Lower leg skin (tissue), 4 donors: ENCODE measurements around the gene MAP2. TPM values are rescaled to one million over a fixed set of nuclear protein-coding genes. Genes with fewer than 3 reads are reported as not detected.

Source experiments
- DNase-seq, 2 donors: peaks; one replicate each; pipeline ENCODE4 v3.0.0-alpha.2; 2019; ENCODE audit warnings: low spot score in 2 of 2
- H3K4me3 ChIP-seq: fragments of 200-600 bp; sonication (generic); 2 replicates; pipeline ENCODE4 v1.5.1; 2017; ENCODE audit warnings: mild to moderate bottlenecking, low read depth; ENCODE audit not compliant: poor library complexity, severe bottlenecking
- POLR2A ChIP-seq, 2 donors: fragments of 450-650 bp; IDR thresholded peaks; one replicate each; pipeline ENCODE4 v1.6.1; 2016 to 2017; ENCODE audit warnings: antibody characterized with exemption in 2 of 2, mild to moderate bottlenecking in 1 of 2, moderate library complexity in 1 of 2
- WGBS, 2 donors: methylation state at CpG; one replicate each; pipeline ENCODE4 v1.1.5; 2018; 5-methylcytosine and 5-hydroxymethylcytosine counted together
- intact Hi-C: fragments of 100-400 bp; cut with DNase I; formaldehyde crosslinking; loops from one replicate; pipeline ENCODE4 v1.15.0; 2023; ENCODE audit warnings: low total_unique reads
- total RNA-seq, 4 donors: library from RNA; depleted of rRNA; stranded (reverse); fragments of >200 nt; gene quantifications; one replicate each; pipeline ENCODE4 v1.1.0, GENCODE V29; 2016
- TF ChIP-seq, protein P1 (sequence below), 3 donors: fragments of 450-650 bp; IDR thresholded peaks; one replicate each; pipeline ENCODE4 v1.5.1; 2016; ENCODE audit warnings: antibody characterized with exemption in 3 of 3, mild to moderate bottlenecking in 3 of 3, moderate library complexity in 2 of 3

The MAP2 gene
- total RNA-seq, 4 donors from 2014 or later: 35.1 to 47.8 (median 40.9) TPM

DNA sequence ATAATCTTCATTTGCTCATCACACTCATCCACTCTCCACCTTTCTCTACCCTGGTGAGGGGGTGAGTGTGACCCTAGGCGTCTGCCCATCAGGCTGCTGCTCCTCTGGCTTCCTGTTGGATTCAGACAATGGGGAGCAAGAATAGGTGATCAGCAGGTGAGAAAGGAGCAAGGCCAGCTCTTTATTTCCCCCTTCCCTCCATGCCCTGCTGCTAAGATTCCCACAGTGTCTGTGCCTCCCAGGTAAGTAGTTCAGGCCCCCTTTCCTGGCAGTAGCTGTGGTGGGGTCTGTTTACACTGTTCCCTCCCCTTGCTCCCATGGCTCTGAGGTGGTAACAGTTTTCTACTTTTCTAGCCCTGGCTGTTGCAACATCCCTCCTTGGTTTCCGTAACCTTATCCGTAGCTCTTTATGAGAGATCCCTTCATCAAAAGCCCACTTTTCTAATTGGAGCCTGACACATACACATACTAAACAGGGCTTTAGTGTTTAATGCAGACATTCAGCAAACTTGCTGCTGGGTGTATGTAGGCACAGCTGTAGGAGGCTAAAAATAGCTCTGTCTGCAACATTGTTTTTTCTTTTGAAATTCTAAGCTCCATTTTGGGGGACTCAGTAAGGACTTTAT, 27.5 kb downstream of the MAP2 start:
- WGBS, 2 donors: 87 to 90% methylated on average over 3 of the region's 3 CpGs
- H3K4me3 ChIP-seq: no peak overlapping the region
- intact Hi-C loops: no loop called here
- no peak for DNase-seq
- TF ChIP-seq POLR2A (IDR thresholded peaks at IDR 0.05): no peak
- TF ChIP-seq, protein P1, sequence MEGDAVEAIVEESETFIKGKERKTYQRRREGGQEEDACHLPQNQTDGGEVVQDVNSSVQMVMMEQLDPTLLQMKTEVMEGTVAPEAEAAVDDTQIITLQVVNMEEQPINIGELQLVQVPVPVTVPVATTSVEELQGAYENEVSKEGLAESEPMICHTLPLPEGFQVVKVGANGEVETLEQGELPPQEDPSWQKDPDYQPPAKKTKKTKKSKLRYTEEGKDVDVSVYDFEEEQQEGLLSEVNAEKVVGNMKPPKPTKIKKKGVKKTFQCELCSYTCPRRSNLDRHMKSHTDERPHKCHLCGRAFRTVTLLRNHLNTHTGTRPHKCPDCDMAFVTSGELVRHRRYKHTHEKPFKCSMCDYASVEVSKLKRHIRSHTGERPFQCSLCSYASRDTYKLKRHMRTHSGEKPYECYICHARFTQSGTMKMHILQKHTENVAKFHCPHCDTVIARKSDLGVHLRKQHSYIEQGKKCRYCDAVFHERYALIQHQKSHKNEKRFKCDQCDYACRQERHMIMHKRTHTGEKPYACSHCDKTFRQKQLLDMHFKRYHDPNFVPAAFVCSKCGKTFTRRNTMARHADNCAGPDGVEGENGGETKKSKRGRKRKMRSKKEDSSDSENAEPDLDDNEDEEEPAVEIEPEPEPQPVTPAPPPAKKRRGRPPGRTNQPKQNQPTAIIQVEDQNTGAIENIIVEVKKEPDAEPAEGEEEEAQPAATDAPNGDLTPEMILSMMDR (IDR thresholded peaks at IDR 0.05): no peak

DNA sequence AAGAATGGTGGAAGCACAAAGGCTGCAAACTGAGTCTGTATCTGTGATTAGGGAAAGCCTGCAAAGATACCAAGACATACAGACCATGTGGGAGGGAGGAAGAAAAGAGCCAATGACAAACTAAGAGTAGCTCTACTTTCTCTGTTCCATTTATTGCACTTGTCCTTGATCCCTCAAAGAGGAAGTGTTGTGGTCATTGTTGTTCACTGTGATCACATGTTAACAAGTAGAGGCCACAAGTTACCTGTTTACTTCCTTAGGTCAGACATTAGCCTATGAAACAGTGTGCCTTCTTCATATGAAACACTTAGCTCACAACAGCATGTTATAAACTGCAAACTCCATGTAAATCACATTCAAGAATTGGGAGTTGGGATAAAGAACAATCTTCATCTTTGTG, 32.6 kb downstream of the MAP2 start:
- H3K4me3 ChIP-seq: no peak overlapping the region
- no peak for TF ChIP-seq POLR2A (IDR thresholded peaks at IDR 0.05)
- TF ChIP-seq, protein P1 (IDR thresholded peaks at IDR 0.05): no peak
- intact Hi-C loops: no loop called here
- no peak for DNase-seq

DNA sequence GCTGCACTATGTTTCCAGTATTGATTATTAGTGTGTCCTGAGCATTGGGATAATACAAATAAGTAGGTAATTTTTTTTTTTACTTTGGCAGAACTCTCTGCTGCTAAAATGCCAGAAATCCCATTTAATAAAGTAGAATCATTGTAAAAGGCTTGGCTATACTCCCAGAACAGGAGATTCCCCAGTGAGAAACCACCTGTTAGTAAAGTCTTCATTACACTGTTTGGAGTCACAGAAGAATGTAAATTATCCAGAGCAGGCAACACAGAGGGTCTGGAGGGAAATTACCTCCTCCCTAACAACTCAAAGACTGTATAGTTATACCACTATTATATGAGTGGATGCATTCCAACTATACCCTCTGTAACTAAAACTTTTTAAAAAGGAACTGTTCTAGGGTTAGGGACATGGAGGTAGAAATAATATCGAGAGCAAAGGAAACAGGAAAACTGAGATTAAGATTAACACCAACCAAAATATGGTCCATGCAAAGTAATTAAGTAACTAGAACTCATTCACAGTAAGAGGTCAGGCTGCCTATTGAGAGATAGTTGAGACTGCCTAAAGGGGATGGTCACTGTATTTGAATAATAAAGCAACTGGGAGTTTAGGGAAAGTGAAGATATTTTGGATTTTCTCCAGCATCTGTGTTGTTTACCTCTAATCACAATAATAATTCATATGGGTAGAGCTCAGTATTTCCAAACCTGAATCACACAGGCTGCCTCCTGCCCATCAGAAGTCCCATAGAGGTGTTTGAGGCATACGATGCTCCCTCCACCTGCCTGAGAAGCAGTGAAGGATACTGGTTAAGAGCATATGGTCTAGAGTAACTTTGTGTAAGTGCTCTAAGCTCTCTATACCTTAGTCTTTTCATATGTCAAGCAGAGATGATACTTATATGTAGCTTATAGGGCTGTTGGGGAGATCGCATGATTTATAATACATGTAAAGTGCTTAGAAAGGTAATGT, 34.4 kb downstream of the MAP2 start:
- TF ChIP-seq POLR2A (IDR thresholded peaks at IDR 0.05): no peak
- TF ChIP-seq, protein P1 (IDR thresholded peaks at IDR 0.05): no peak

DNA sequence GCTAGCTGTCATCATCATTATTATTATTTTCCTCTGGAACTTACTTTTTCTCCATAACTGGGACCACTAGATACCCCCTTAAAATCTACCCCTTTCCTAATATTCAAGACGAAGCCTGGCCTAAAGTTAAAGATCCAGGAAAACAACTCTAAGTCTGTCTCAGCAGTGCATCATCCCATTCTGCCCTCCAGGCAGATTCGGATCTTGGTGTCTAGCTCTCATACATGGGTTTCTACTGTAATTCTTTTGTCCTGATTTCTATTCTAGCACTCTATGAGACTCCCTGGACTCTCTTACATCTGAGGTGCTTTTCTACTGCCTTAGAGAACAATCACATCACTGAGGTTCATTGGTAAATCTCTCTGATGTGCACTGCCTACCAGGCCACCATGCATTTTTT, 35.5 kb downstream of the MAP2 start:
- no peak overlapping the region for H3K4me3 ChIP-seq
- WGBS, 2 donors: 89 to 91% methylated on average over 2 of the region's 2 CpGs
- intact Hi-C loops: no loop called here
- TF ChIP-seq, protein P1 (IDR thresholded peaks at IDR 0.05): no peak
- TF ChIP-seq POLR2A (IDR thresholded peaks at IDR 0.05): no peak
- no peak for DNase-seq

More for the DNA sequence above, 34.4 kb downstream of the MAP2 start:
- no peak overlapping the region for H3K4me3 ChIP-seq
- WGBS, 2 donors: 75 to 83% methylated on average over 3 of the region's 3 CpGs
- no peak for DNase-seq
- intact Hi-C loops: no loop called here

DNA sequence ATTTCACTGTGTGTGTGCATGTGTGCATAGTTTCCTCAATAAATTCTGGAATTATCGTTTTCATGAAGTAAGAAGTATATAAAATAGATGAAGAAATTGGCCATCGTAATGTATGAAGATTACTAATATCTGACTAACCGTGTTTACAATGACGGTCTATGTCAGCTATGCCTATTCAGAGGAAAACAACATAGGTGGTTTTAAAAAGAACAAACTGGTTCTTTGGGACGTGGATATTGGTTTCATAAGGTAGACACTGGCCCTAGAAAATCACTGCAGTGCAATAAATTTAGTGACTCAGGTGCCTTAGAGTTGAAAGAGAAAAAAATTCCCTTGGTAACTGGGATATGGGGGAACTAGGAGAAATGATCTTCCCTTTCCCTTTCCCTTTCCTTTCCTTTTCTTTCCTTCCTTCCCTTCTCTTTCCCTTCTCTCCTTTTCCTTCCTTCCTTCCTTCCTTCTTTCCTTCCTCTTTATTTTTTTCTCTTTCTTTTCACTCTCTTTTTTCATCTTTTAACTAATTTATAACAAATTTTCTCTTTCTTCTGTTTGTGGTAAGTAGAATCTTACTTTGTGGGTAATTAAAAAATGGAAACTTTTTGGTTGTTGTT, 36.4 kb downstream of the MAP2 start:
- H3K4me3 ChIP-seq: no peak overlapping the region
- TF ChIP-seq, protein P1 (IDR thresholded peaks at IDR 0.05): no peak
- no peak for TF ChIP-seq POLR2A (IDR thresholded peaks at IDR 0.05)
- 91% methylated on average over 5 of the region's 5 CpGs for WGBS, 2 donors
- intact Hi-C loops: no loop called here
- no peak for DNase-seq
